Suprapubic skin (tissue), 4 donors: ENCODE results near the gene PPP1R9B.

Source experiments
- CTCF ChIP-seq, 2 donors: fragments of 200-600 bp in 1 of 2; fragments of 450-650 bp in 1 of 2; sonication (generic) in 1 of 2; IDR thresholded peaks; one replicate each; pipeline ENCODE4 v1.5.1; 2016 to 2019; ENCODE audit warnings: antibody characterized with exemption in 2 of 2, mild to moderate bottlenecking in 1 of 2, moderate library complexity in 1 of 2
- EP300 ChIP-seq: sonication (generic); formaldehyde crosslinking; IDR thresholded peaks from one replicate; pipeline ENCODE4 v1.6.1; 2017; ENCODE audit warnings: antibody characterized with exemption
- POLR2A ChIP-seq, 2 donors: fragments of 450-650 bp; IDR thresholded peaks; one replicate each; pipeline ENCODE4 v1.6.1; 2017; ENCODE audit warnings: antibody characterized with exemption in 2 of 2, mild to moderate bottlenecking in 2 of 2, moderate library complexity in 2 of 2
- POLR2AphosphoS5 ChIP-seq, 3 donors: sonication (generic); formaldehyde crosslinking; IDR thresholded peaks; one replicate each; pipeline ENCODE4 v1.6.1; 2017; ENCODE audit warnings: antibody characterized with exemption in 3 of 3

DNA sequence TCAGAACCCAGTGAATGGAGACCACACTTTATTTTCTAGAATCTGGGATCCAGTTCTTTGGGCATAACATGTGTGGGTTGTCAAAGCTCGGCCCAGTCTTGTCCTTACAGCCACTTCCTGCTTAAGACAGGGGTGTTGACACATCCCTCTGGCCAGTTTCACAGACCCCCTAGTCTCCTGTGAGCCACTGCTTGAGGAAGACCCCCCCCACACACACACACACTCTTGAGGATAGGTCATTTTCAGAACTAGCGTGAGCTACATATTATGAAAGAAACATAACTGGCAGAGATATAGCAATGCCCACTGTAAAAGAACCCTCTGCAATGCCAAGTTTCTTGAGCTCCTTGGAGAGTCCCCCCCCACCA lies 58.6 kb downstream of the PPP1R9B start:
- TF ChIP-seq CTCF (IDR thresholded peaks at IDR 0.05) (no peak), POLR2AphosphoS5 (IDR thresholded peaks at IDR 0.05) (no peak), POLR2A (IDR thresholded peaks at IDR 0.05) (no peak), EP300 (no peak)
